Neural progenitor cell (in vitro differentiated cells): ENCODE data around the gene BAIAP3.

ENCODE experiments used
- CTCF ChIP-seq: fragments of 200-600 bp; sonication (generic); IDR thresholded peaks from 2 replicates; pipeline ENCODE4 v1.5.1; 2017; ENCODE audit warnings: antibody characterized with exemption, mild to moderate bottlenecking
- EZH2 ChIP-seq: fragments of 200-600 bp; sonication (generic); IDR thresholded peaks from 2 replicates; pipeline ENCODE4 v1.6.1; 2017; ENCODE audit warnings: antibody characterized with exemption, mild to moderate bottlenecking, moderate library complexity
- EZH2phosphoT487 ChIP-seq: fragments of 200-600 bp; sonication (generic); IDR thresholded peaks from 2 replicates; pipeline ENCODE4 v1.6.1; 2017; ENCODE audit warnings: antibody characterized with exemption

DNA sequence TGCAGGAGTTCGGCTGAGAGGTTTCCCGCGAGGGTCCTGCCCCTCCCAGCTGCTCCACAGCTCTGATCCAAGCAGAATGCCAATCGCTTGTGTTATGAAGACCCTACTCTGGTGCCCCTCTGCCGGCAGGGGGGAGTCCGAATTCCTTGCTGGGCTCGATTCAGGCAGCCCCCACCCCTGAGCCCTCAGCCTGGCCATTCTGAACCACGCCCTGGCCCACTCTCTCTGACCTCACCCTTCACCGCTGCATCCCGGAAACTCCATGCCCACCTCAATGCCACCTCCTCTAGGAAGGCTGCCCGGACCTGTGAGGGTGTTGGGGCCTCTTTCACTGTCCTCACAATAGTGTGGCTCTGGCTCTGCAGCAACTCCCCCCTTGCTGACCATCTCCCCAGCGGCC is 31.9 kb upstream of the BAIAP3 start:
- TF ChIP-seq CTCF (no peak), EZH2 (no peak), EZH2phosphoT487 (no peak)
